ENCODE data around the gene SLC49A3. TPM values are rescaled to one million over a fixed set of nuclear protein-coding genes. Genes with fewer than 3 reads are reported as not detected.

The SLC49A3 gene
- 0.13 to 0.31 TPM (median 0.18 TPM) in 5 replicates for total RNA-seq (2022; extraction: Qiagen RNA extraction)

GRCh38 chr4:688854-689681, at the start of gene SLC49A3:
Gene SLC49A3, minus strand, starts transcription at chr4:689151. Its CDS starts 24 bp downstream, at chr4:689127.

GRCh38 chr4:705278-706082, 16.5 kb upstream of the SLC49A3 start, which contains the start of gene PCGF3:
Gene PCGF3, plus strand, starts transcription at chr4:705832. Its CDS starts 27,849 bp downstream, at chr4:733681.

GRCh38 chr4:674172-675035, 14.5 kb downstream of the SLC49A3 start, which contains the start of the genes ATP5ME and MYL5:
Gene ATP5ME, minus strand, starts transcription at chr4:674276. Its CDS starts 29 bp downstream, at chr4:674247.
Gene MYL5, plus strand, starts transcription at chr4:674542. Its CDS starts 3,485 bp downstream, at chr4:678027.

Other genes starting within 250 kb of the SLC49A3 start
- gene ZNF721, start 190.0 kb downstream of the SLC49A3 start, total RNA-seq (2022; extraction: Qiagen RNA extraction) = 12.7 to 20.9 TPM (median 13.9 TPM) in 5 replicates
- 19.0 to 24.5 TPM (median 23.4 TPM) in 5 replicates for gene PIGG, start 189.9 kb downstream of the SLC49A3 start, total RNA-seq (2022; extraction: Qiagen RNA extraction)
- not detected in 5 replicates for gene TMEM271, start 112.9 kb downstream of the SLC49A3 start, total RNA-seq (2022; extraction: Qiagen RNA extraction)
- gene PDE6B, start 63.6 kb downstream of the SLC49A3 start, total RNA-seq (2022; extraction: Qiagen RNA extraction) = not detected in 5 replicates
- gene ATP5ME, start 14.9 kb downstream of the SLC49A3 start, total RNA-seq (2022; extraction: Qiagen RNA extraction) = 356 to 387 TPM (median 381 TPM) in 5 replicates
- gene MYL5, start 14.6 kb downstream of the SLC49A3 start, total RNA-seq (2022; extraction: Qiagen RNA extraction) = 8.7 to 14.1 TPM (median 12.8 TPM) in 5 replicates
- gene PCGF3, start 16.7 kb upstream of the SLC49A3 start, total RNA-seq (2022; extraction: Qiagen RNA extraction) = 15.3 to 21.6 TPM (median 20.1 TPM) in 5 replicates
- gene CPLX1, start 137.0 kb upstream of the SLC49A3 start, total RNA-seq (2022; extraction: Qiagen RNA extraction) = 0.51 to 0.70 TPM (median 0.64 TPM) in 5 replicates
- gene GAK, start 243.2 kb upstream of the SLC49A3 start, total RNA-seq (2022; extraction: Qiagen RNA extraction) = 36.4 to 50.5 TPM (median 46.9 TPM) in 5 replicates
- gene TMEM175, start 243.3 kb upstream of the SLC49A3 start, total RNA-seq (2022; extraction: Qiagen RNA extraction) = 8.9 to 12.1 TPM (median 10.4 TPM) in 5 replicates